Osteocyte (in vitro differentiated cells): Measurements from ENCODE around the gene PTPRD. TPM values are rescaled to one million over a fixed set of nuclear protein-coding genes. Genes with fewer than 3 reads are reported as not detected.

Source experiments
- DNase-seq: peaks from one replicate; pipeline ENCODE4 v3.0.0; 2021; ENCODE audit warnings: mixed read lengths; ENCODE audit not compliant: unreplicated experiment; ENCODE audit errors: extremely low spot score
- H3K27ac Mint-ChIP-seq: one replicate; pipeline ENCODE4 v1.8.0; 2021; ENCODE audit warnings: mild to moderate bottlenecking, mixed read lengths; ENCODE audit not compliant: unreplicated experiment
- H3K27me3 Mint-ChIP-seq: one replicate; pipeline ENCODE4 v1.8.0; 2021; ENCODE audit warnings: mixed read lengths; ENCODE audit not compliant: unreplicated experiment
- H3K36me3 Mint-ChIP-seq: one replicate; pipeline ENCODE4 v1.8.0; 2021; ENCODE audit warnings: mixed read lengths; ENCODE audit not compliant: unreplicated experiment
- H3K4me1 Mint-ChIP-seq: one replicate; pipeline ENCODE4 v1.8.0; 2021; ENCODE audit warnings: mixed read lengths; ENCODE audit not compliant: unreplicated experiment
- H3K4me3 Mint-ChIP-seq: one replicate; pipeline ENCODE4 v1.8.0; 2021; ENCODE audit warnings: mild to moderate bottlenecking, moderate library complexity, mixed read lengths; ENCODE audit not compliant: unreplicated experiment
- H3K9me3 Mint-ChIP-seq: one replicate; pipeline ENCODE4 v1.8.0; 2021; ENCODE audit warnings: mixed read lengths; ENCODE audit not compliant: unreplicated experiment
- total RNA-seq: library from RNA; stranded (reverse); gene quantifications from 2 replicates; pipeline ENCODE4 v1.2.1, GENCODE V29; 2021
- TF ChIP-seq, protein P1 (sequence below): fragments of 200-600 bp; sonication (generic); IDR thresholded peaks from 2 replicates; pipeline ENCODE4 v1.5.0; 2021; ENCODE audit warnings: antibody characterized with exemption, mild to moderate bottlenecking, moderate library complexity

PTPRD gene
- total RNA-seq, 1 donor from 2014 or later: 5.4 TPM

DNA sequence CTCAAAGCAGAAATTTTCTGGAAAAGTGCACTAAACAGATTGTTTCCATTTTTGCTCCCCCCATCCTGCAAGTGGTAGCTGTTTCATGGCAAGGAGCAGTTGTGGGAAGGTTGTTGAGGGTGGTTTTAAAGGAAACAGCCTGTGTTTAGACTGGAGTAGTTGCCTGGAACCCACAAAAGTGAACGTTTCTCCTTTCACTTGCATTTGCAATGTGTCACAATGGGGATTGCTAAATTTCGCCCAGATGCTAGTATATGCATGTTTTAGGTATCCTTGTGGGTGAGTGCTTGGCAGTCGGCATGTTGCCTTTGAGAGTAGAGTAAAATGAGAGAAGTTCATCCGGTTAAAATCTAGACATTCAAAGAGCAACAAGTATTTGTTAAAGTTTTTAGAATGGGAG lies 1713.3 kb downstream of the PTPRD start:
- H3K4me1 Mint-ChIP-seq: no peaks in the 10 kb centered on the region
- no peak overlapping the region for H3K4me3 Mint-ChIP-seq
- H3K9me3 Mint-ChIP-seq: no peaks in the 10 kb centered on the region
- TF ChIP-seq, protein P1, sequence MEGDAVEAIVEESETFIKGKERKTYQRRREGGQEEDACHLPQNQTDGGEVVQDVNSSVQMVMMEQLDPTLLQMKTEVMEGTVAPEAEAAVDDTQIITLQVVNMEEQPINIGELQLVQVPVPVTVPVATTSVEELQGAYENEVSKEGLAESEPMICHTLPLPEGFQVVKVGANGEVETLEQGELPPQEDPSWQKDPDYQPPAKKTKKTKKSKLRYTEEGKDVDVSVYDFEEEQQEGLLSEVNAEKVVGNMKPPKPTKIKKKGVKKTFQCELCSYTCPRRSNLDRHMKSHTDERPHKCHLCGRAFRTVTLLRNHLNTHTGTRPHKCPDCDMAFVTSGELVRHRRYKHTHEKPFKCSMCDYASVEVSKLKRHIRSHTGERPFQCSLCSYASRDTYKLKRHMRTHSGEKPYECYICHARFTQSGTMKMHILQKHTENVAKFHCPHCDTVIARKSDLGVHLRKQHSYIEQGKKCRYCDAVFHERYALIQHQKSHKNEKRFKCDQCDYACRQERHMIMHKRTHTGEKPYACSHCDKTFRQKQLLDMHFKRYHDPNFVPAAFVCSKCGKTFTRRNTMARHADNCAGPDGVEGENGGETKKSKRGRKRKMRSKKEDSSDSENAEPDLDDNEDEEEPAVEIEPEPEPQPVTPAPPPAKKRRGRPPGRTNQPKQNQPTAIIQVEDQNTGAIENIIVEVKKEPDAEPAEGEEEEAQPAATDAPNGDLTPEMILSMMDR: no peak
- H3K27ac Mint-ChIP-seq: no peak overlapping the region
- no peak for DNase-seq
- peaks cover 13% of the 10 kb centered on the region for H3K27me3 Mint-ChIP-seq
- H3K36me3 Mint-ChIP-seq: no peaks in the 10 kb centered on the region

DNA sequence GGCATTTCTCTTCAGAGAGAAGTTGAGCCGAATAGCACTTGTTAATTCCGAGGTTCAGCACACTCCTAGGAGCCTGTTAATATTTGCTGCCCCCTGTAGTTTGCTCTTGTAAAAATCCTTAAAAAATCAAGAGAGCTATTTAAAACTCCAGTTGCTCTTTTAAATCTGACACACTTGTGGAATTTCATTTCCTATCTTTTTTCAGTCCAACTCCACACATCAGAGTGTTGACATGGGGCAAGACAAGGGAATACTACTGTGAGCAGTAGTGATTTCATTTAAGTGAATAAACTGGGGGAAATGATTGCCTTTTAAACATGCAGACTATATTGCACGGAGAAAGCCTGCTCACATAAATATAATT lies 1717.0 kb downstream of the PTPRD start:
- no peak for DNase-seq
- peaks cover 14% of the 10 kb centered on the region for H3K27me3 Mint-ChIP-seq
- H3K9me3 Mint-ChIP-seq: no peaks in the 10 kb centered on the region
- H3K4me1 Mint-ChIP-seq: no peaks in the 10 kb centered on the region
- TF ChIP-seq, protein P1: peak; percentile 78
- H3K27ac Mint-ChIP-seq: no peak overlapping the region
- H3K36me3 Mint-ChIP-seq: no peaks in the 10 kb centered on the region
- no peak overlapping the region for H3K4me3 Mint-ChIP-seq

DNA sequence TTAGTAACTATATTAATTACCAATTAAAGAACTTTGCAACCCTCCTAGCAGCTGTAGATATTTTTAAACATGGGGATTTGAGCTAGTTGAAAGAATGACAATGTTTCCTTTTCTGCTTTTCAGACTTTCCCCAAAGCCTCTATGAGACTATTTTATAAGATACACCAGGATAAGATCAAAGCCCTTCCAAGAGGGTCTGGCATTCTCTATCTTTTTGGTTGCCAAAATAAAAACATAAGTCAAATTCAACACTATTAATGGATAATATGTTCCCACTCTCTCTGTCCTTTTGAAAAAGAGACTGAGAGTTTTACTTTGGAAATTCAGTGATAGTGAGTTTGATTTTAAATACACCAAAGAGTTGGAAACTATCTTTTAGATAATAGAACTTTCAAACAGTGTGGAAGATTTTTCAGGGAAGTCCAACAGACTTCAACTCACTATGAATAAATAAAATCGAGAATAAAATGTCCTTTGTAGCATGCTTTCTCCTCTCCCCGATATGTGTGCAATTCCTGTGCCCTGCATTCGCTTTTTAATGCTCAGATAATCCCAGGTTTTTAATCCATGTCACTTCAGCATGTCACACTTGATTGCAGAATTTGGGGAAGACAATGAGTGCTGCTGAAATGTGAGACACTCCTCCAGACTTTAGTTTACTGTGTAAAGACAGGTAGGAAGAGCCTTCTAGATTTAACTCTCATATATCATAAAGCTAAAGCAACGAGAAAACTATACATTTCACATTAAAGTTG lies 1717.5 kb downstream of the PTPRD start:
- no peak overlapping the region for H3K27ac Mint-ChIP-seq
- H3K9me3 Mint-ChIP-seq: no peaks in the 10 kb centered on the region
- TF ChIP-seq, protein P1: no peak
- peaks cover 14% of the 10 kb centered on the region for H3K27me3 Mint-ChIP-seq
- H3K4me3 Mint-ChIP-seq: no peak overlapping the region
- H3K36me3 Mint-ChIP-seq: no peaks in the 10 kb centered on the region
- DNase-seq: no peak
- H3K4me1 Mint-ChIP-seq: no peaks in the 10 kb centered on the region

DNA sequence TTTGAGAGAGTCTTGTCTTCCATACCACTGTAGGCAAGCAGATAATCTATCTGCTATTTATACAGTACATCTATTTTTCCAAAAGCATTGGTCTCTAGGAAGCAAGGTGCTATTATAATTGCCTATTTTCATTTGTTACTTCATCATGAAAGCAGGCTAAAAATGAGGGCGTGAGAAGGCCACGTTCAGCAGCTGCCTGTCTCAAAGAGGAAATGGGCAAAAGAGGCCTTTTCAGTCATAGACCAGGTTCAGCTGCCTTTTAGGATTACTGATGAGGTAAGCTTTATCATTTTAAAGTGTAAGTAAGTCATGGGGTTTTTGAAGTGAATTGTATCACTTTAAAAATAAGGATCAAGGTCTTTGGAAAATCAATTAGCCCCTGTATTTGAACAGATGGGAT lies 1722.1 kb downstream of the PTPRD start:
- TF ChIP-seq, protein P1: no peak
- Mint-ChIP-seq H3K27ac (no peak overlapping the region), H3K36me3 (no peaks in the 10 kb centered on the region), H3K27me3 (peaks cover 12% of the 10 kb centered on the region), H3K4me3 (no peak overlapping the region), H3K4me1 (no peaks in the 10 kb centered on the region), H3K9me3 (no peaks in the 10 kb centered on the region)
- DNase-seq: no peak

DNA sequence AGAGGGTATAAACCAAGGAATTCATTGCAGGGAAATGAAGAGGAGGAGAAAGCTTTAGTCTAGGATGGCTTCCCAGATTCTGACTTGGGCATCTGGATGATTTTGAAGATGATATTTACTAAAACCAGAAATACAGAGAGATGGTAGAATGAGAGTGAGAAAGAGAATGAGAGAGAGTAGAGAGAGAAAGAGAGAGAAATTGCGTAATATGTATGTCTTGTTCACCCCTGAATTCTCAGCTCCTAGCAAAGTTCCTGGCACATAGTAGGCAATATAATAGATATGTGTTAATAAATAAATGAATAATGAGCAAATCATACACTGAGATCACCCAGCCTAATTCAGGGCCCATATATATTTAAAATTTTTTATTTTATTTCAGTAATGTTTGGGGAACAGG lies 1723.7 kb downstream of the PTPRD start:
- TF ChIP-seq, protein P1: no peak
- H3K9me3 Mint-ChIP-seq: no peaks in the 10 kb centered on the region
- H3K36me3 Mint-ChIP-seq: no peaks in the 10 kb centered on the region
- H3K27me3 Mint-ChIP-seq: no peaks in the 10 kb centered on the region
- DNase-seq: no peak
- no peaks in the 10 kb centered on the region for H3K4me1 Mint-ChIP-seq
- no peak overlapping the region for H3K4me3 Mint-ChIP-seq
- no peak overlapping the region for H3K27ac Mint-ChIP-seq
